GM23248 (cell line): ENCODE measurements around the gene AK8.

ENCODE experiments used
- EZH2 ChIP-seq: fragments of 200-600 bp; sonication (generic); IDR thresholded peaks from 2 replicates; pipeline ENCODE4 v1.6.1; 2018; ENCODE audit warnings: antibody characterized with exemption, mild to moderate bottlenecking; ENCODE audit not compliant: insufficient read depth, poor library complexity, severe bottlenecking
- EZH2phosphoT487 ChIP-seq: fragments of 200-600 bp; sonication (generic); IDR thresholded peaks from 2 replicates; pipeline ENCODE4 v1.6.1; 2018; ENCODE audit warnings: antibody characterized with exemption, moderate library complexity, mild to moderate bottlenecking, low read depth; ENCODE audit not compliant: insufficient read depth

DNA sequence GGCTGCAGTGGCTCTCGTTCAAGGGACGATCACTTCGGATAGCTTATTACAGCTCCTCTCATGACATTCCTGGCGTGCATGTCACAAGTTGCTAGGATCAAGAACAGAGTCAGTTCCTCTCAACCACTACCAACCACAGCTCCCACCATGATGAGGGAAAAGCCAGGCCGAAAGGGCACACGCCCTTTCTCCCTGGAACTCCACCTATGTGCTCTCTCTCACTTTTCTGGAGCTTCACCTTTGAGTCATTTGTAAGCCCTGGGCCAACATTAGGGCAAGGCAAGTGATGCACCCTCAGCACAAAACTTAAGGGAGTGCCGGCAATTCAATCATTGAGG, 2.2 kb upstream of the AK8 start:
- TF ChIP-seq EZH2 (no peak), EZH2phosphoT487 (no peak)
